Activated CD4-positive, alpha-beta T cell treated with anti-CD3 and anti-CD28 coated beads for 48 hours (primary cell): ENCODE measurements around the gene STAM.
A peak's percentile ranks its signal among the peaks of the same experiment; 100 is the strongest.

Source experiments
- DNase-seq: peaks from one replicate; pipeline ENCODE4 v3.0.0-alpha.2; 2020

The STAM gene

GRCh38 chr10:17648243-17649035, 4.5 kb downstream of the STAM start:
- peak; percentile 65 for DNase-seq

GRCh38 chr10:17649052-17649451, 5.1 kb downstream of the STAM start:
- DNase-seq: no peak

DNA sequence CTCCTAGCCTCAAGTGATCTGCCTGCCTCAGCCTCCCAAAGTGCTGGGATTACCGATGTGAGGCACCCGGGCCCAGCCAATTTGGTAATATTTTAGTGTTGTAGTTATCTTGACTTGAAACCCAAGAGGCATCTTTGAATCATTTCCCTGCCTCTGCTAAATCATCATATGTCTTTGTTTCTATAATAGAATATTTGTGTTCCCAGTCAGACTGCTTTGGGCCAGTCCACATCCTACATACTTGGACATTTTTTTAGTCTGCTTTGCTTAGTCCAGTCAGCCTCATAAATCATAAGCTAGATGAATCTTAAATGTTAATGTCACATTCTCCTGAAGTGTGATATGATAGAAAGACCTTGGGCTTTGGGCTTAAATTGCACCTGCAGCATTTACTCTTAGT, 5.9 kb downstream of the STAM start:
- no peak for DNase-seq

DNA sequence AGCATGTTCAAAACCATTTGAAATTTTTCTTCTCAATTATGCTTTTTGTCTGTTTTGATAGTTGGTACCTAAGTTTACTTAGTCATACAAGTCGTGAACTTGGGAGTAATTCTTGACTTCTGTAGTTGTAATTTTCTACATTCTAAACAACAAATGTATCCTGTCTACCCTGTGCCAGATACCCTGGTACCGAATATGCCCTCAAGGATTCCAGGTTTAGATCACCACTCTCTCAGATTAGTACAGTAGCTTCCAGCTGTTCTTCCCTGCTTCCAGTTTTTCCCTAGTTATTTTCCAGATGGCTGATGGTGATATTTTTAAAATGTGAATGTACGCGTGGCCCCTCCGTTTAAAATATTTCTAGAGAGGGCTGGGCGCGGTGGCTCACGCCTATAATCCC, 6.5 kb downstream of the STAM start:
- DNase-seq: no peak

DNA sequence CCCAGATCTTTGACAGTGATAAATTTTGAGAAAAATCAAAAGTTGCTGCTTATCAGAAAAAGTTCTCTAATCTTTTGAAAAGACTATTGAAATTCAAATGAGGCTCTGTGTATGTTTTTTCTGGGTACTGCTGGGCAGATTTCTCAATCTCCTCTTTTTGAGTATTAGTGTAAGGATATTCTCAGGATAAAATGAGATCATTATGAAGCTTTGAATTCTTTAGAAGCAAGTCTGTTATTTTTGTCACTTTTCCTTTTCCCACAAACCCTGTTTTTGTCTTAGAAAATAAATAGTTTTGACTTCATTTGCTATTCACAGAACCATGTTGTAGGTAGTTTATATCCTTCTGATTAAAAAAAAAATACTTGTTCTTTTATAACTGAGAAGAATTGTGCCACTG, 7.9 kb downstream of the STAM start:
- no peak for DNase-seq

- DNase-seq: no peak
Measured at GRCh38 chr10:17652585-17652984, 8.6 kb downstream of the STAM start.

DNA sequence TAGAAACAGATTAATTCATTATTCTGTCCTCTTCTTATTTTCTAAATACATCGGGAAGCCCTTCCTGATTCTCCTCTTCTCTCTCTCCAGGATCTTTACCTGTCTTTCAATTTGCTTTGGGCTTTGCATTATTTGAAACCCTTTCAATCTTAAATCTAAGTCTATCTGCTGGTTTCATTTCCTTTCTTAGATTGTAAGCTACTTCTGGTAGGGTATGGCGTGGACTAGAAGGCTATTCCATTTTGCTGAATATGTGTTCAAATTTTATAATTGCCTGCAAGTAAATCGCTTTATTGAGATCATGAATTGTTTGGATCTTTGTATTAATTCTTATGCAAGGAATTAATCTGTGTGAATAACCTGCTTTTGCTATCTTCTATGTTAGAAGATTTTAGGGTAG, 11.1 kb downstream of the STAM start:
- no peak for DNase-seq

DNA sequence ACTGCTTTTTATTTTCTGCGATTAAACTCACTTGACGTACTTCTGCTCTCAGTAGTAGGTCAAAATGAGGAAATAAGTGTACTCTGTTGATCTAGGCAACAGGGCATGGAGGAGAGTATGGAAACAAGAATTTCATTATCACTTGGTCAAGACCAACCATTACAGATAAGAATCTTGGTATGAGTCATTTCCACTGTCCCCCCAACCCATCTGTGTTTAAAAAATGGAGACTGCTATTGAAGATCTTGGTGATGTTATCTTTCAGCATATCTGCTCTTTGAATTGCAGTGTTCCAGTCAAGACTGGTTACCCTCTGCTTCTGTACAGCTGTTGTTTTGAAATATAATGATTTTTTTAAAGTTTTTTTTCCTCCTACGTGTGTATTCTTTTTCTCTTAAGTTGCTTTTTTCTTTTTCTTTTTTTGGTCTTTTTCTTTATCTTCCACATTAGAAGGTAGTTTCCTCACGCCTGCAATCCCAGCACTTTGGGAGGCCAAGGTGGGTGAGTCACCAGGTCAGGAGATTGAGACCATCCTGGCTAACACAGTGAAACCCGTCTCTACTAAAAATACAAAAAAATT, 11.7 kb downstream of the STAM start:
- no peak for DNase-seq

DNA sequence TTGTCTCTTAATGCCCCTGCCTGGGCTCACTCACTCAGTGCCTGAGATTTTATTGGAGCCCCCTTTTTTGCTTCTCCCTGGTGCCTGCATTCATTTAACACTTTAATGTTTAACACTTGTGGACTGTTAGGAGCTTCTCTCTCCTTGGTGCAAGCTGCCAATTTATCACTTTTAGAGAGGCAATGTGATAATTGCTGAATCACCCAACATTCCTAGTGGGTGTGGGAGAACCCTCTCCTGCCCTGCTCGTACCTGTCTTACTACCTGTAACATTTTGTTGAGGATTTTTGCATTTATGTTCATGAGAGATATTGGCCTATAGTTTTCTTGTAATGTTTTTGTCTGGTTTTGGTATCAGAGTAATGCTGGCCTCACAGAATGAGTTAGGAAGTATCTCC, 13.2 kb downstream of the STAM start:
- no peak for DNase-seq

GRCh38 chr10:17659365-17659764, 15.4 kb downstream of the STAM start:
- no peak for DNase-seq

- DNase-seq: no peak
Measured at GRCh38 chr10:17660921-17661320, 17.0 kb downstream of the STAM start.

GRCh38 chr10:17661510-17661909, 17.6 kb downstream of the STAM start:
- DNase-seq: no peak

DNA sequence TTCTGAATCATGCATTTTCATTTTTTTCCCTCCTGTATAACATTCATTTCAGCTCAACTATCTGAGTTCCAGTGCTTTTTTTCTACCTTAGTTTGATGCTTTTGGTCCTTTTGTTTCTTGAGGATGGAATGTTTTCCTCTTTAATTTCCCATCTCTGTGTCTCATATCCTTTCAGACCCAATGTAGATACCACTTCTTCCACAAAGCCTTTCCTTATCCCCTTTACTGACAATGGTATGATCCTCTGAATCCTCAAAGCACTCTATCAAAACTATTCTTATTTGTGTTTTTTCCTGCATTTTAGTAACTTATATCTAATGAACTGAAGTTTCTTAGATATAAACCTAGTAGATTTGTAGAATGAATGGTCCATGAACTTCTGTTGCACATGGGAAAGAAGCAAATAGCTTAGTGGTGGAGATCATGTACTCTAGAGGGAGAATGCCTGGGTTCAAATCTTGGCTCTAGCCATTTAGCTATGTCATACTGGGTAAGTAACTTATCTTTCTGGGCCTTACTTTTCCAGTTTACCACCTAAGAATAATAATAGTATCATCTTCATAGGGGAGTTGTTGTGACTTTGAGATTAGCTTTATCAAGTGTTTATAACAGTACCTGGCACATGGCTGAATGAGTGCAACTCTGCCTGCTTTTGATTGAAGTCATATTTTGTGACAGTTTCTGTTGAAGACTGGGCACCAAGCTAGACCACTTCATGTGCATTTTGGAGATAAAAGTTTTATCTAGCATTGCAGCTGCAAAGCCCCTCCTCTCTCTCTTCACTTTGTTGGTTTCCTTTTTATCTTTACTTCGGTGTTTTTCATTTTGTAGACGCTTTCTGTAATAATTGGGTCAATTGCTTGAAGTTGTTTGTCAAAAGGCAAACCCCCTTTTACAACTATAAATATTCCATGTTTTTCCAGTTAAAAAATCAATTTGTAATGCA, 18.5 kb downstream of the STAM start:
- DNase-seq: no peak

GRCh38 chr10:17663450-17663849, 19.5 kb downstream of the STAM start:
- no peak for DNase-seq

- no peak for DNase-seq
Measured at GRCh38 chr10:17665747-17666146, 21.8 kb downstream of the STAM start.

- no peak for DNase-seq
Measured at GRCh38 chr10:17668435-17669184, 24.7 kb downstream of the STAM start.

DNA sequence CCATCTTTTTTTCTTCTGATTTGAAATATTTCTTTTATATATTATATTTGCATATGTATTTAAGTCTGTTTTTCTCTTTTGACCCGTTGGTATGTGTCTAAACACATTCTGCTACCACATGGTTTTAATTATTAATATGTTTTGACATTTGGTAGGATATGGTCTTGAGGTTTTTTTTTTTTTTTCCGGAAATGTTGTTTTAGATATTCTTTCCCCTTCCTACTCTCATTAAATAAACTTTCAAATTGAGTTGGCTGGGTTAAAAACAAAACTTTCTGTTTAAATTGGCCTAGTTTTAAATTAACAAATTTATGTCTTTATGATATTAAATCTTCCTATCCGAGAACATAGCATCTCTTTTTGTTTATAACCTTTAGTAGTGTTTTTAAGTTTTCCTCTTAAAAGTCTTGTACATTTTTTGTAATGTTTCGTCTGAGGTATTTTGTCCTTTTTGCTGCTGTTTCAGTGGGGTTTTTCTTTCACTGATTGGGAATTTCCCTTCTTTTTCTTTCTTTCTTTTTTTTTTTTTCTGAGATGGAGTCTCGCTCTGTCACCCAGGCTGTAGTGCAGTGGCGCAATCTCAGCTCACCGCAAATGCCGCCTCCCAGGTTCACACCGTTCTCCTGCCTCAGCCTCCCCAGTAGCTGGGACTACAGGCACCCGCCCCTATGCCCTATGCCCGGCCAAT, 25.4 kb downstream of the STAM start:
- peak; percentile 51 for DNase-seq

GRCh38 chr10:17671307-17671706, 27.4 kb downstream of the STAM start:
- DNase-seq: no peak

GRCh38 chr10:17673471-17674061, 29.6 kb downstream of the STAM start:
- DNase-seq: no peak

- DNase-seq: no peak
Measured at GRCh38 chr10:17674566-17674965, 30.6 kb downstream of the STAM start.

- no peak for DNase-seq
Measured at GRCh38 chr10:17675638-17676037, 31.7 kb downstream of the STAM start.

DNA sequence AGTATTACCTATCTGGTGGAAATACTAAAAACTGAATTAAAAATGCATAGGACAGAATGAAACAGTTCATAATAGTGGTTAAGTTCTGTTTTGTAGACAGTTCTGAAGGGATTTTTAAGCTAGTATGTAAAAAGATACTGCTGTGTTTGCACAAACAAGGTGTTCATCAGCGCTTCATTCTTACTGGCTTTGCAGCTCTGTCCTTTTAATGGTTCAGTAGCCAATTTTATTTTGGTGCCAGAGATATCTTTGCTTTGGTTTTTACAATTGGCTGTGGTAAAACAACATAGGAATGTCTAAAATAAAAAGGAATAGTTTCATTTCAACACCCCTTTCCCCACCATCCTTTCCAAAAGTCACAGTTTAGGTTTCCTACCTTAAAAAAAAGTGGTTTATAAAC, 33.0 kb downstream of the STAM start:
- DNase-seq: no peak
